GM18508 (cell line): ENCODE measurements around the gene TPRX1.
"Not testable (repeated sequence)": the region's sequence is repeated elsewhere in the genome, so short reads cannot be mapped to it uniquely, and the experiment has no call there.

ENCODE experiments used
- ATAC-seq: cut with Tn5 transposase; IDR thresholded peaks from one replicate; pipeline ENCODE4 v1.9.1; 2021; ENCODE audit warnings: moderate number of reproducible peaks; ENCODE audit not compliant: insufficient read depth, unreplicated experiment

The TPRX1 gene

DNA sequence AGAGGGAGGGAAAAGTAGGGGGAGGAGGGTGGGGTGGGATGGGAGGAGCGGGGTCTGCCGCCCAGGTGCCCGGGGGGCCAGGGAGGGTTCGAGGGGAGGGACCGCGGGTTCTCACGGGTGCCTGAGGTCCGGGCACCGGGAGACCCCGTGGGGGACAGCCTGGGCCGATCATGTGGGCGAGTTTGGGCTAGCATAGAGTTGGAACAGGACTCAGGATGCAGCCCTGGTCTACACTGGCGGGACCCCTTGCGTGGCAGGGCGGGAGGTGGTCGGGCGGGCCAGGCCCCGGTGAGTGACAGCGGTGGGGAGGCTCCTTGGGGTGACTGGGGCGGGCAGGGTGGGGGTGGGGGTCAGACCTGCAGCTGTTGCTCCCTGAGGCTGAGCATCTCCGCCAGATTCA is 1.2 kb downstream of the TPRX1 start:
- not testable (repeated sequence) for ATAC-seq

DNA sequence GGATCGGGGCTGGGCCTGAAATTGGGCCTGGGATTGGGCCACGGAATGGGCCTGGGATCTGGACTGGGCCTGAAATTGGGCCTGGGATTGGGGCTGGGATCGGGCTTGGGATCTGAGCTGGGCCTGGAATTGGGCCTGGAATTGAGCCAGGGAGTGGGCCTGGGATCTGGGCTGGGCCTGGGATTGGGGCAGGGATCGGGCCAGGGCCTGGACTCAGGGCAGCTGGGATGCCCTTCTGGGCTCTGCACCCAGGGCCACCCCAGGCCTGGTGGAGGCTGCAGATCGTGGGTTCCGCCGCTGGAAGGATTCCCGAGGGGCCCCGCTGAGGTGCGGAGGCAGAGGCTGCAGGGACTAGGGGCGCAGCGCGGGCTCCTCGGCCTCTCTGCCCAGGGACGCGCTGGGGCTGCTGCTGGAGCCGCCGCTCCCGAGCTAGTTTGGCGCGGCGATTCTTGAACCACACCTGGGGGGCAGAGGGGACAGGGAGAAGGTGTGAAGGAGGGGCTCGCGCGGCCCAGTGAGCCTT is 1.8 kb downstream of the TPRX1 start:
- ATAC-seq = no peak

DNA sequence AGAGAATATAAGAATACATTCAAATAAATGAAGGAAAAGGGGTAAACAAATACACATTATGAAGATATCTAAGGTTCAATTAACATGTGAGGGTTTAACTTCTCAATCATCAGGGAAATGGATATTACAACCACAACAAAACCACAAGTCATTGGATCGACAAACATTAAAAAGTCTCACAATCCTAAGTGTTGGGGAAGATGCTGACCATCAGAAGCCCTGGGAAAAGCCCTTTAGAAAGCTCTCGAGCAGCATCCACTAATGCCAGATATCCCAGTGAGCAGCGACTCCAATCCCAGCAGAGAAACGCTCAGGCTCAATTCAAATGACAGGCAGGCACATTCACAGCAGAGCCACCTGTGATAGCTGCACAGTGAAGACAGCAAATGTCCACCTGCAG is 3.1 kb downstream of the TPRX1 start:
- no peak for ATAC-seq

DNA sequence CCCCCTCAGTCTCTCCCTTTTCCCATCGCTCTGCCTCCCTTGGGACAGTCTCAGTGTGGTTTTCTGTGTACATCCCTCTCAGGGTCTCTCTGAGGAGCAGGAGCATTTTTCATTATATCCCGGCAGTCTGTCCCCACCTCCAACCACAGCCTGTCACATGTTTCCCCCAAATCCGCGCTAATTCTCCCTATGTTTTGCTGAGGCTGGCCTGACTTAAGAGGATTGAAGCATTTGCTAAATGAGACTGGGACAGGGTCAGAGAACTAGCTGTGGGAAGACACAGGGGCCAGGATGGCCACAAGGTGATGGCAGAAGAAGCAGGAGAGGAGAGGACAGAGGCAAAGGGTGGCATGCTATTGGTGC is 5.5 kb downstream of the TPRX1 start:
- no peak for ATAC-seq

DNA sequence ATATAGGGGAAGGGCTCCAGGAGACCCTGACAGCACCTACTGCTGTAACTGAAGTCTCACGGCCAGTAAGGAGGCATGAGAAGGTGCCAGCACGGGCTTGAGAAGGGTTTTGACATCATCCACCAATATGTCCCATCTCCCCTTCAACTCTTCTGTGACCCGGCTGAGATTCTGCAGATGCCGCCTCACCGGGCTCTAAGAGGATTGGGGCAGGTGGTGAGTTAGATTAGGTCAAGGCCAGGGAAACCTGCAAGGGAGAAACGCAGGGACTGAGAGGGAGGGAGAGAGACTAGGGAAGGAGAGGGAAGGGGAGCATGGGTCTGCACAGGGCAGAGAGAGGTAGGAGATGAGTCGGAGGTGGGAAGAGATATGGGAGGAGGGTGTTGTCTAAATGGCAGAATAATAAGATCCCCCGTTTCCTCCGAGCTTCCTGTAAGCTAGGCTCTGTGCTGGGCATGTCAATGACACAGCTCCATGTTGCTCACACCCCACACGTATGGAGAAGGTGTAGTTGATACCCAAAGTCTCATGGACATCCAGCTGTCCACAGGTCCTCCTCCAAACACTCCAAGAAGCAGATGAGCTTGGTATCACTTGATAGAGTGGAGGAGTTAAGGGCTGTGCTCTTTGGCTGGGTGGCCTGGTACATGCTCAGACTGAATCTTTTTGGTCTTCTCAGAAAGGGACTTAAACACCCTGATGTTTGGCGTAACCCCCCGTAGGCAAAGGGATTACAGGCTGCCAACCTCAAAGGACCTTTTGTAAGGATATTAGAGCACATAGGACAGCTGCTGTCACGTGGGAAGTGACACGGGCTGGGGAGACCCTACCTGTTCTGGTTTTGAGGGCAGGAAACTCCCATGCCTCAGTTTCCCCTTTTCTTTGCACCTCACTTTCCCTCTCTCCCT is 6.1 kb downstream of the TPRX1 start:
- ATAC-seq = no peak

DNA sequence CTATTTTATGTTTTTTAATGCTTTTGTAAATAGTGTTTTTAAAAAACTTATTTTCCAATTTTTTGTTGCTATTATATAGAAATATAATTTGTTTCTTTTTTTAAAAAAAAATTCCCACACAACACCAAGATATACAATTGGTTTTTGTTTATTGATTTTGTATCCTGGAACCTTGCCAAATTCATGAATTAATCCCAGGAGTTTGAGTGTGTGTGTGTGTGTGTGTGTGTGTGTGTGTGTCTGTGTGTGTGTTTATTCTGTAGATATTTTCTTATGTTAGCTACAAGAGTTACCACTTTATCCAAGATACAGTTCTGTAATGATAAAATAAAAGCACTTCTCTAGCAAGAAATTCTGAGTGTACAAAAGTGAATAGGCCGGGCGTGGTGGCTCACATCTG is 7.6 kb downstream of the TPRX1 start:
- ATAC-seq = no peak

DNA sequence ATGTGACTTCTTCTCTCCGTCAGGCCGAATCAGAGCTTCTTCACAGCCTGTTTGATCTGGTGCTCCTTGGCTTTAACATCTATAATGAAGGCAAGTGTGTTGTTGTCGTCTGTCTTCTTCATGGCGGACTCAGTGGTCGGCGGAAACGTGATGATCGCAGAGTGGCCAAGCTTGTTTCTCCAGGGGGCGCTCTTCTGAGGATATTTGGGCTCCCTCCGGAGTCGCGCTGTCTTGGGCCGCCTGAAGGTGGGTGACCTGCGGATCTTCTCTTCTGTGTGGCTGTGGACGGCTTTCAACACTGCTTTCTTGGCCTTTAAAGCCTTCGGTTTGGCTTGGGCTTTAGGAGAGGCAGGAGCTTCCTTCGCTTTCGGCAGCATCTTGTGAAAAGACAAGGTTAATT is 9.8 kb downstream of the TPRX1 start:
- no peak for ATAC-seq

DNA sequence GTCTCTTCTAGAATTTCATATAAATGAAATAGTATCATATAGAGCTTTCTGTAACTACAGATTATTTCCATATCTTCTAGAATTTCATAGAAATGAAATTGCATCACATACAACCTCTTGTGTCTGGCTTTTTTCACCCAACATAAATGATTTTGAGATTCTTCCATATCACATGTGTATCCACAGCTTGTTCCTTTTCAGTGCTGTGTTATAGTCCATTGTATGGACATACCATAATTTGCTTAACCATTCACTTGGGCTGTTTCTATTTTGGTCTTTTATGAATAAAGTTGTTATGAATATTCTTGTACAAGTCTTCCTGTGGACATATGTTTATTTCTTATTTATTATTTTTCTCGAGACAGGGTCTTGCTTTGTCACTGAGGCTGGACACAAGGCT is 11.7 kb downstream of the TPRX1 start:
- ATAC-seq = no peak

DNA sequence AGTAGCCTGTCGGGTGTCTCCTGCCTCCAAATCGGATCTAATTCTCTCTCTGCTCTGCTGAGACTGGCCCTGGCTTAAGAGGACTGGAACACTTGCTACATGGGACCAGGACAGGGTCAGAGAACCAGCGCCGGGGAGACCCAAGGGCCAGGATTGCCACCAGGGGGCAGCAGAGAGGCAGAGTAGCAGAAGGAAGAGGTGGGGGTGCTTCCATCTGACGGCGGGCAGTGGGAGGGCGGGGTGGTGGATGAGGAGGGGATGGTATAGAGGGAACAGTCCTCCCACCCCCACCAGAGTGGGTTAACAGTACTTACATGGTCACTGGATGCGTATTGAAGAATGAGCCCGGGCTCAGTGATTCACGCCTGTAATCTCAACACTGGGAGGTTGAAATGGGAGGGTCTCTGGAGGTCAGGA is 13.9 kb downstream of the TPRX1 start:
- no peak for ATAC-seq

DNA sequence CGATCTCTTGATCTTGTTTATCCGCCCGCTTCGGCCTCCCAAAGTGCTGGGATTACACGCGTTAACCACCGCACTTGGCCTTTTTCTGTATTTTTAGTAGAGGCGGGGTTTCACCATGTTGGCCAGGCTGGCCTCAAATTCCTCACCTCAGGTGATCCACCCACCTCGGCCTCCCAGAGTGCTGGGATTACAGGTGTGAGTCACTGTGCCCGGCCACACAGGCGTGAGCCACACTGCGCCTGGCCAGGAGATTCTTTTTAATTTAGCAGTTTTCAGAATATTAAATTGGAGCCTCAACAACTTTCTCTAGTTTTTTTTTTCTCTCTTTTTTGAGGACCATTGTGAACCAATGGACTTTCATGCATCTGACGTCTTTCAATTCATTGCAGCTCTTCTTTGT is 14.5 kb downstream of the TPRX1 start:
- not testable (repeated sequence) for ATAC-seq

DNA sequence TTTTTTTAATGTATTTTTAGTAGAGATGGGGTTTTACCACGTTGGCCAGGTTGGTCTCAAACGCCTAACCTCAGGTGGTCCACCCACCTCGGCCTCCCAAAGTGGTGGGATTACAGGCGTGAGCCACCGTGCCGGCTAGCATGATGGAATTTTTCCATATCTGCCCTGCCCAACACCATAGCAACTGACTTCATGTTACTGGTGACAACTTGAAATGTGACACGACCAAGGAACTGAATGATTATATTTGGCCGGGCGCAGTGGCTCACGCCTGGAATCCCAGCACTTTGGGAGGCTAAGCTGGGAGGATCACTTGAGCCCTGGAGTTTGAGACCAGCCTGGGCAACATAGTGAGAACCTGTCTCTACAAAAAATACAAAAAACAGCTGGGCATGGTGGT is 17.0 kb downstream of the TPRX1 start:
- not testable (repeated sequence) for ATAC-seq

DNA sequence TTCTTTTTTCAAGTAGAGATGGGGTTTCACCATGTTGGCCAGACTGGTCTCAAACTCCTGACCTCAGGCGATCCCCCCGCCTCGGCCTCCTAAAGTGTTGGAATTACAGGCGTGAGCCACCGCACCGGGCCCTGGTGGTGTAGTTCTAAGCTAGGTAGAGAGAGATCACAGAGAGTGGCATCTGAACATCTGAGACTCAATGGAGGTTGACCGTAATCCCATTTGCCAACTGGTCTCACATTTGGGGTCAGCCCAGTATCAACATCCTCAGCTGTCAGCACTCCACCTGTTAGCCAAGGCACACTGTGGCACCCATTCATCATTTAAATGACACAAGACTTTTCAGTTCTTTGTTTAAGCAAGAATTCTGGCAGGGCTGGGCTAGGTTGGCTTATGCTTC is 17.8 kb downstream of the TPRX1 start:
- no peak for ATAC-seq

DNA sequence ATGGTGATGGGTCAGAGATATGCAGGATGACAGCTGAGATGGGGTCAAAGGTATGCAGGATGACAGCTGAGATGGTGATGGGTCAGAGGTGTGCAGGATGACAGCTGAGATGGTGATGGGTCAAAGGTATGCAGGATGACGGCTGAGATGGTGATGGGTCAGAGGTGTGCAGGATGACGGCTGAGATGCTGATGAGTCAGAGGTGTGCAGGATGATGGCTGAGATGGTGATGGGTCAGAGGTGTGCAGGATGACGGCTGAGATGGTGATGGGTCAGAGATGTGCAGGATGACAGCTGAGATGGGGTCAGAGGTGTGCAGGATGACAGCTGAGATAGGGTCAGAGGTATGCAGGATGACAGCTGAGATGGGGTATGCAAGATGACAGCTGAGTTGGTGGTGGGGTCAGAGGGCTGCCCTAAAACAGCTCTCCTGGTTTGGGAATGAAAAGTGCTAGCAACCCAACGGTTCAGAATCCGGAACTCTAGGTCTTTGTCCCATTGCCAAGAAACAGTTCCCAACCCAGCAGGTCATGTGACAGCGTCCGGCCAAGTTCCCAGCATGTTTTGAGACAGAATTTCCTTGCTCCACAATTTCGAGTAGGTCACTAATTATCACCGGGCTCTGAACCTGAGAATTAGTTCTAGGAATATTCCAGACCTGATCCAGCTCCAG is 22.6 kb downstream of the TPRX1 start:
- no peak for ATAC-seq

DNA sequence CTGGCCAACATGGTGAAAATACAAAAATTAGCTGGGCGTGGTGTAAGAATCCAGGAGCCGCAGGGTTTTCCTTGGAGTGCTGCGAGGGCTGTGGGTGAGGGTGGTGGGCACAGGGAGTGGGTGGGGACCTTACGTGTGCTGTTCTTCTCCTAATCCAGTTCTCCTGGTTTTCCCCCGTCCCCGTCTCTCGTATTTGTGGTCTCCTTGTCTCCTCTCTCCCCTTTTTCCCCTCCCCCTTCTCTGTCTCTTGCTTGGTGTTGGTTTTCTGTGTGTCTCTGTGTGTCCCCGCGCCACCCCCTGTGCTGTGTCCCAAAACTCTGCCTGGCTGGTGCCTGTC is 24.2 kb downstream of the TPRX1 start:
- ATAC-seq = no peak

DNA sequence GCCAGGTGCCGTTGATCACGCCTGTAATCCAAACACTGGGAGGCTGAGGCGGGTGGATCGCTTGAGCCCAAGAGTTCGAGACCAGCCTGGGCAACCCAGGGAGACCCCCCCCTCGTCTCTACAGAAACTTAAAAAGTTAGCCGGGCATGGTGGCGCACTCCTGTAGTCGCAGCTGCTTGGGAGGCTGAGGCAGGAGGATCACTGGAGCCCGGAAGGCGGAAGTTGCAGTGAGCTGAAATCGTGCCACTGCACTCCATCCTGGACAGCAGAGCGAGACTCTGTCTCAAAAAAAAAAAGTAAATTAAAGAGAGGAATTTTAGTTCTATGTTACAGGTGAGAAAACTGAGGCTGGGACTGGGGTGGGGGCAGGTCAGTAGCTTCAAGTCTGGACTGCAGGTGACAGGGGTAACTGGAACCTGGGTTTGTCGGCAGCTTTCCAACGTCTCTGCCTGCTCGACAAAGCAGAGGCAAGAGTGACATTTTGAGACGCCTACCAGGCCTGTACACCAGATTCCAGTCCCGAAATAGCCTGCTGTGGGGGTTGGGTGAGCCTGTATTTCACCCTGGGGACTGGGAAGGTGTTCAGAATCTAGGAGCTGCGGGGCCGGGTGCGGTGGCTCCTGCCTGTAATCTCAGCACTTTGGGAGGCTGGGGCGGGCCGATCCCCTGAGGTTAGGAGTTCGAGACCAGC is 24.7 kb downstream of the TPRX1 start:
- ATAC-seq = no peak

DNA sequence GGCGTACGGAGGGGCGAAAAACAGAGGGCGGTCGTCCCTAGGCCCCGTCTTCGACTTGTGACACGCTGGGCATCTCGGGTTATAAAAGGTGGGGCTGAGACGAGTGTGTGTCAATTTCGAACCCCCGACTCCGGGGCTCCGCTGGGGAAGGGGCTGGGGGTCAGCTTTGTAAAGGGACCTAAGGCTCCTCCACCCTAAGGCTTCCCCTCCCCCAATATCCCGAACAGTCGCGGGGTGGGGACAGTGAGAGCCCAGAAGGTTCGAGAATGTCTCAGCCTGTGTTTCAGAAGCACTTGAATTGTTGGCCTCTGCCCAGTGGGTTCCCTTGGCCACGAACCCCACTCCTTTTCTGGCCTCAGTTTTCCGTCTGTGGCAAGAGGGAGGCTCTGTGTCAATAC is 25.4 kb downstream of the TPRX1 start:
- no peak for ATAC-seq

DNA sequence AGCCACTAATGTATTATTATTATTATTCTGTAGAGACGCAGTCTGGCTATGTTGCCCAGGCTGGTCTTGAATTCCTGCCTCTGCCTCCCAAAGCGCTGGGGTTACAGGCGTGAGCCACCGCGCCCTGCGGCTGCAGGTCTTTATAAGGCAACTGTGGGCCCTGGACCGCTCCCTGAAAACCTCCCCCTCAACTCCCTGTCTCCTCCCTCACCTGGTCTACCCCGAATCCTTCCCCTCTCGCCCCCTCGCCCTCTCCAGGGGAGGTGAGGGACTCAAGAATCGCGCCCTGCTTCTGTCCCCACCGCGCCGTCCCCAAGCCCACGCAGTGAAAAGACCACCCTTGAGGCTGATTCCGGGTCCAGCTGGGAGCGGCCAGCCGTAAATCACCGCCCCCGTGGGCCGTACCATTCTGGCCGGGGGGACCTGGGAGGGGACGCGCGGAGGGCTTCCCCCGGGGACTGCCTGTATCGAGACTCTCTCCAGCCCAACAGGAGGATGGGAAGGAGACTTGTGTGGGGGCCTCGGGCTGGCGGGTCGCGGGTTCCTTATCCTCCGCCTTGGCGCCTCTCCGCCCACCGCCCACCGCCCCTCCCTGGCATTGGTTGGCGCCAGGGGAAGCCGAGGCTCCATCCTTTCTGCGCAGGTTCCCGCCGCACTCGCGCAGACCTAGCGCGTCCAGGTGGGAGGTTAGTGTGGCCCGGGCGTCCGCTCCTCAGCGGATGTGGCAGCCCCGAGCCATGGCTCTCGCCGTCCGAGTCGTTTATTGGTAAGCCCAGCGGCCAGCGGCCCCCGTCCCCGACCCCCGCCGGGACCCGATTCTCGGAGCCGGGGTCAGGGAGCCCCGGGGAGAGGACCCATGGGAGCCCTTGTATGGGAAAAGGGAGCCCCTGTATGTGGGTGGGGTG is 26.1 kb downstream of the TPRX1 start, which contains the start of gene SELENOW:
SELENOW (plus strand) TSS at position 655 of the 905 bp plus-strand sequence; CDS start at position 738, 83 bp downstream.
- ATAC-seq = no peak

DNA sequence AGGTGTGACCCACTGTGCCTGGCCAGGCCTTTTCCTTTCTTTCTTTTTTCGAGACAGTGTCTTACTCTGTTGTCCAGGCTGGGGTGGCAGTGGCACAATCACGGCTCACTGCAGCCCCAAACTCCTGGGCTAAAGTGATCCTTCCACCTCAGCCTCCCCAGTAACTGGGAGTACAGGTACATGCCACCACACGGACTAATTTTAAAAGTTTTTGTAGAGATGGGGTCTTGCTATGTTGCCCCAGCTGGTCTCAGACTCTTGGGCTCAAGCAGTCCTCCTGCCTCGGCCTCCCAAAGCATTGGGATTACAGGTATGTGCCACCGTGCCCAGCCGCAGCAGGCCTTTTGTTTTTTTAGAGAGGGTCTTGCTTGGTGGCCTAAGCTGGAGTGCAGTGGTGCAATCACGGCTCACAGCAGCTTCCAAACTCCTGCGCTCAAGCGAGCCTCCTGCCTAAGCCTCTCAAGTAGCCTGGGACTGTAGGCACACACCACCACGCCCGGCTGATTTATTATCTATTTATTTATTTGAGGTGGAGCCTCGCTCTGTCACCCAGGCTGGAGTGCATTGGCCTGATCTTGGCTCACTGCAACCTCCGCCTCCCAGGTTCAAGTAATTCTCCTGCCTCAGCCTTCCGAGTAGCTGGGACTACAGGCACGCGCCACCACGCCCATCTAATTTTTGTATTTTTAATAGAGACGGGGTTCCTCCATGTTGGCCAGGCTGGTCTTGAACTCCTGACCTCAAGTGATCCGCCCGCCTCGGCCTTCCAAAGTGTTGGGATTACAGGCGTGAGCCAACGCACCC is 26.9 kb downstream of the TPRX1 start:
- ATAC-seq = not testable (repeated sequence)

DNA sequence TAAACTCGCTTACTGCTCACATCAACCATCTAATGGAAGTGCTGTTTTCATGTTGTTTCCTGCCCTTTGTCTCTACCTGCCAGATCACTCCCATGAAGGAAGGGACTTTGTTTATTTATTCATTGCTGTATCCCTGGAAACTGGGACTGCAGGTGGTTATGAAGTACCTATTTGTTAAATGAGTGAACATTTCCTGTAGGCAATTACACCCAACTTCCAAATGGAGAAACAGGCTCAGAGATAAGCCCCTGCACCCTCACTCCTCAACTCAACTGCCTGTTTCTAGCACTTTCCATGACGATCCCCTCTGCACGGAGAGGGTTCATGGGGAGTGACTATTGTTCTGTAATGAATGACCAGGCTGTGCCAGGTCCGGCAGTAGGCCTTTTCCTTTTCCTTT is 27.8 kb downstream of the TPRX1 start:
- ATAC-seq = no peak
